Measurements from ENCODE around the gene TKT. TPM values are rescaled to one million over a fixed set of nuclear protein-coding genes. Genes with fewer than 3 reads are reported as not detected.

TKT gene
- total and polyA plus RNA-seq, 2 of the 4 experiments (the other 2 are of a cell fraction) = 280 to 349 TPM

DNA sequence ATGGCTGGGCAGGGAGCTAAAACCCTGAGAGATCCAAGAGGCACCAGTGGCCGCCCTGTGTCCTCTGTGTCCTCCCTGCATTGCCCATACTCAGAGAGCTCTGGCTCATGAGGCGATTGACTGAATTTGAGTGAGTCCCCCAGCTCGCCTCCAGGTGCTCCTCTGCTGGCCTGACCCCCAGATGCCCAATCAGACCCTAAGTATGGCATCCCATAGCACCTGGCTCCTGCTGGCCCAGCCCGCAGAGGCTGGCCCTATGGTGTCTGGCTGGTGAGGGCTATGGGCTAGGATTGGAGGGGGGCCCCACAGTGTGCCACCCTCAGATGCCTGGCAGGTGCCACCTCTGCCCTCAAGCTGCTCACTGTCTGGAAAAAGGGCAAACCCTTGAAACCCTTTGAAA lies 1.6 kb upstream of the TKT start:
- Histone ChIP-seq H3K4ac (ENCODE audit: low read depth, low read length) (no peak overlapping the region), H2AFZ (replicated peaks; ENCODE audit: low read length, poor library complexity) (no peak overlapping the region), H3K36me3 (ENCODE audit: control insufficient read depth, insufficient read depth, low read length) (peaks cover 3% of the 10 kb centered on the region; the same call in 1 of the 2 replicates), H2BK15ac (ENCODE audit: low read depth, low read length) (peak overlapping the region; percentile 24; the same call in 1 of the 3 replicates), H4K8ac (ENCODE audit: low read depth in 2 of 2, low read length in 2 of 2) (no peak overlapping the region), H3K4me2 (ENCODE audit: low read depth, low read length) (no peak overlapping the region), H3K27ac (ENCODE audit: insufficient read depth, low read length) (no peak overlapping the region), H4K5ac (ENCODE audit: low read depth, low read length) (no peak overlapping the region), H3K9me1 (ENCODE audit: insufficient read depth, low read length) (peaks cover 16% of the 10 kb centered on the region), H3K56ac (ENCODE audit: extremely low read depth, insufficient read depth, low read length) (no peak overlapping the region), H3K18ac (ENCODE audit: low read depth, low read length) (no peak overlapping the region), H2AK5ac (ENCODE audit: low read depth, low read length) (no peak overlapping the region; the same call in 1 of the 2 replicates), H2AK9ac (replicated peaks; ENCODE audit: low read depth, low read length, poor library complexity) (peak overlapping the region; percentile 59), H3K4me1 (ENCODE audit: control insufficient read depth, insufficient read depth, low read length) (peaks cover 11% of the 10 kb centered on the region), H2BK5ac (ENCODE audit: low read depth, low read length, poor library complexity, severe bottlenecking) (no peak overlapping the region), H2BK20ac (ENCODE audit: low read depth, low read length) (0 out of 2 replicates have a peak overlapping the region, but pooled peaks have one; percentile 18), H3K4me3 (ENCODE audit: insufficient read depth, low read depth, low read length) (no peak overlapping the region), H2BK120ac (ENCODE audit: low read depth, low read length) (peak overlapping the region; percentile 13; the same call in 1 of the 2 replicates), H3K23ac (ENCODE audit: low read depth, low read length) (no peak overlapping the region), H3K79me1 (ENCODE audit: low read depth in 1 of 2, low read length in 2 of 2) (peaks cover 0 to 19% of the 10 kb centered on the region in 2 experiments; a peak in 3 of 4 replicates), H3K14ac (replicated peaks; ENCODE audit: low read depth, low read length) (no peak overlapping the region), H3K27me3 (ENCODE audit: control insufficient read depth, insufficient read depth, low read length) (no peaks in the 10 kb centered on the region), H4K20me1 (ENCODE audit: insufficient read depth, low read length) (peaks cover 33% of the 10 kb centered on the region), H3K9me3 (ENCODE audit: control insufficient read depth, insufficient read depth, low read length) (no peaks in the 10 kb centered on the region), H3K9ac (ENCODE audit: low read depth, low read length) (no peak overlapping the region), H4K91ac (ENCODE audit: insufficient read depth, low read depth, low read length) (no peak overlapping the region)
- TF ChIP-seq BHLHE40 (IDR thresholded peaks at IDR 0.05; ENCODE audit: low read depth, low read length) (no peak), MXI1 (IDR thresholded peaks at IDR 0.05; ENCODE audit: borderline replicate concordance, low read depth, low read length) (no peak), RCOR1 (IDR thresholded peaks at IDR 0.05; ENCODE audit: insufficient replicate concordance, low read length) (no peak), NFE2L2 (IDR thresholded peaks at IDR 0.05; ENCODE audit: low read depth, low read length) (no peak), MAZ (IDR thresholded peaks at IDR 0.05; ENCODE audit: borderline replicate concordance, low read depth, low read length) (no peak), CEBPB (IDR thresholded peaks at IDR 0.05; ENCODE audit: low read depth, low read length) (no peak), SMC3 (IDR thresholded peaks at IDR 0.05; ENCODE audit: low read depth, low read length) (no peak), RAD21 (IDR thresholded peaks at IDR 0.05; ENCODE audit: low read length) (no peak)
- TF ChIP-seq, protein P1, sequence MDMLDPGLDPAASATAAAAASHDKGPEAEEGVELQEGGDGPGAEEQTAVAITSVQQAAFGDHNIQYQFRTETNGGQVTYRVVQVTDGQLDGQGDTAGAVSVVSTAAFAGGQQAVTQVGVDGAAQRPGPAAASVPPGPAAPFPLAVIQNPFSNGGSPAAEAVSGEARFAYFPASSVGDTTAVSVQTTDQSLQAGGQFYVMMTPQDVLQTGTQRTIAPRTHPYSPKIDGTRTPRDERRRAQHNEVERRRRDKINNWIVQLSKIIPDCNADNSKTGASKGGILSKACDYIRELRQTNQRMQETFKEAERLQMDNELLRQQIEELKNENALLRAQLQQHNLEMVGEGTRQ (IDR thresholded peaks at IDR 0.05; ENCODE audit: low read depth, low read length) = no peak
- no peak for DNase-seq
- POLR2A ChIA-PET (ENCODE audit: unreplicated experiment) = no interaction called here
- dilution Hi-C loops (cut with HindIII; ENCODE audit: low sequenced_read_pairs, unreplicated experiment) (no loop called here), intact Hi-C loops (cut with micrococcal nuclease) (no loop called here), in situ Hi-C loops (cut with MboI; ENCODE audit: low sequenced_read_pairs) (no loop called here)
- no CpG with 5 or more reads among the region's 4 CpGs for WGBS, 2 experiments (ENCODE audit: extremely low coverage in 2 of 2, insufficient read length in 1 of 2)
- no TSS peak for BruUV-seq (replicated peaks)
- CTCF ChIA-PET = no interaction called here
- no peak for ATAC-seq (ENCODE audit: low read depth)

Data from IMR-90 (cell line).